NCI-H69 (cell line): ENCODE results near the gene EIF4ENIF1.
"Not testable (repeated sequence)": the region's sequence is repeated elsewhere in the genome, so short reads cannot be mapped to it uniquely, and the experiment has no call there.

ENCODE experiments used
- DNase-seq: peaks from one replicate; lab custom pipeline; 2025; lab: John Stamatoyannopoulos, UW

EIF4ENIF1 gene

GRCh38 chr22:31441652-31442051 is 48.0 kb downstream of the EIF4ENIF1 start:
- DNase-seq = no peak

- no peak for DNase-seq
Measured at GRCh38 chr22:31440681-31441080, 49.0 kb downstream of the EIF4ENIF1 start.

- DNase-seq = no peak
Measured at GRCh38 chr22:31439808-31440207, 49.8 kb downstream of the EIF4ENIF1 start.

- DNase-seq = no peak
Measured at GRCh38 chr22:31436132-31436531, 53.5 kb downstream of the EIF4ENIF1 start.

- DNase-seq = no peak
Measured at GRCh38 chr22:31431950-31432349, 57.7 kb downstream of the EIF4ENIF1 start.

GRCh38 chr22:31425331-31426050 is 64.2 kb downstream of the EIF4ENIF1 start:
- DNase-seq = no peak

- not testable (repeated sequence) for DNase-seq
Measured at GRCh38 chr22:31402350-31402749, 87.3 kb downstream of the EIF4ENIF1 start.

GRCh38 chr22:31400023-31400397 is 89.6 kb downstream of the EIF4ENIF1 start:
- DNase-seq = peak; percentile 57

GRCh38 chr22:31399211-31400022 is 90.2 kb downstream of the EIF4ENIF1 start, which contains the start of gene DRG1:
Gene DRG1 (plus strand): TSS chr22:31399604. CDS start chr22:31399684, 80 bp downstream.
- DNase-seq = peak; percentile 99

- DNase-seq = no peak
Measured at GRCh38 chr22:31398231-31398630, 91.4 kb downstream of the EIF4ENIF1 start.

GRCh38 chr22:31394326-31394725 is 95.3 kb downstream of the EIF4ENIF1 start:
- no peak for DNase-seq

- no peak for DNase-seq
Measured at GRCh38 chr22:31393893-31394292, 95.7 kb downstream of the EIF4ENIF1 start.
